Sigmoid colon (tissue), 4 donors: ENCODE results near the gene USH1C.

ENCODE experiments used
- CTCF ChIP-seq, 4 experiments: fragments of 450-650 bp in 3 of 4; fragments of 200-600 bp in 1 of 4; IDR thresholded peaks; one replicate each; pipeline ENCODE4 v1.5.1; 2016 to 2019; ENCODE audit warnings: antibody characterized with exemption in 4 of 4, mild to moderate bottlenecking in 3 of 4, moderate library complexity in 2 of 4
- POLR2AphosphoS5 ChIP-seq, 4 donors: sonication (generic); formaldehyde crosslinking; IDR thresholded peaks; one replicate each; pipeline ENCODE4 v1.6.1; 2017; ENCODE audit warnings: antibody characterized with exemption in 4 of 4

DNA sequence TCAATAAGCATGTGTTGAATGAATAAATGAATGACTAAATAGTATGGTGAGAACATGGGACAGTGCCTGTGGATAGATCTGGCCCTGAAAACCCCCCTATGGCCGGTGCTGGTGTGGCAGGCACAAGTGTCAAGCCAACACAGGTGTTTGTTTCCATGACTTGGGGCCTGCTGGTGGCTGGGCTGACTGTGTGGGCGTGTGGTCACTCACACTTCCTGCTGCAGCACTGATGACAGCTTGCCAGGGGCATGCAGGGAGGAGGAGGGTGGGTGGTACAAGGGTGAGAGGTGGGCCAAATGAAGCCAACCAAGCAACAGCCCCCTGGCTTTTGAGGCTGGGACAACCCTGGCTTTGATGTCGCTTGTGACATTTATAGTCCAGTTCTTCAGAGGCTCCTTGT lies 37.3 kb downstream of the USH1C start:
- TF ChIP-seq POLR2AphosphoS5 (IDR thresholded peaks at IDR 0.05) (no peak), CTCF (IDR thresholded peaks at IDR 0.05) (no peak)
